Cardiac muscle cell (in vitro differentiated cells and primary cell): ENCODE measurements around the gene HOXC10. TPM values are rescaled to one million over a fixed set of nuclear protein-coding genes. Genes with fewer than 3 reads are reported as not detected.

ENCODE experiments used
- DNase-seq, 2 donors: peaks; one replicate each; pipeline versions ENCODE4 v3.0.0 to v3.0.0-alpha.2; 2010 to 2017; ENCODE audit warnings: low read depth in 1 of 2, low spot score in 1 of 2
- H3K27ac ChIP-seq: fragments of 200-600 bp; sonication (generic); 2 replicates; pipeline ENCODE4 v1.5.1; 2016
- H3K27me3 ChIP-seq: fragments of 200-600 bp; sonication (generic); 2 replicates; pipeline ENCODE4 v1.6.0; 2016; ENCODE audit warnings: control low read depth
- H3K36me3 ChIP-seq: fragments of 200-600 bp; sonication (generic); 2 replicates; pipeline ENCODE4 v1.5.1; 2016; ENCODE audit warnings: control low read depth
- H3K4me1 ChIP-seq: fragments of 200-600 bp; sonication (generic); 2 replicates; pipeline ENCODE4 v1.8.1; 2017; ENCODE audit warnings: low read depth, mild to moderate bottlenecking, mixed run types
- H3K4me3 ChIP-seq: fragments of 200-600 bp; sonication (generic); 2 replicates; pipeline ENCODE4 v1.5.1; 2016; ENCODE audit warnings: mild to moderate bottlenecking
- H3K9me3 ChIP-seq: fragments of 200-600 bp; sonication (generic); 2 replicates; pipeline ENCODE4 v1.5.1; 2017; ENCODE audit warnings: low read depth, mild to moderate bottlenecking, control low read depth
- polyA plus RNA-seq: library from polyadenylated mRNA; unstranded; fragments of >200 nt; fragmentation: Nextera tagmentation; extraction: Ambion mirVana; gene quantifications from 2 replicates; pipeline ENCODE4 v1.2.1, GENCODE V29; 2016
- total RNA-seq: library from RNA; depleted of rRNA; stranded (reverse); fragments of >200 nt; gene quantifications from 2 replicates; pipeline ENCODE4 v1.2.3, GENCODE V29; 2016
- TF ChIP-seq, protein P1 (sequence below): IDR thresholded peaks from 2 replicates; pipeline ENCODE4 v1.5.1; 2012; ENCODE audit warnings: low read depth, mild to moderate bottlenecking, low read length

The HOXC10 gene
- total RNA-seq: not detected in 2 replicates
- not detected in 2 replicates for polyA plus RNA-seq

DNA sequence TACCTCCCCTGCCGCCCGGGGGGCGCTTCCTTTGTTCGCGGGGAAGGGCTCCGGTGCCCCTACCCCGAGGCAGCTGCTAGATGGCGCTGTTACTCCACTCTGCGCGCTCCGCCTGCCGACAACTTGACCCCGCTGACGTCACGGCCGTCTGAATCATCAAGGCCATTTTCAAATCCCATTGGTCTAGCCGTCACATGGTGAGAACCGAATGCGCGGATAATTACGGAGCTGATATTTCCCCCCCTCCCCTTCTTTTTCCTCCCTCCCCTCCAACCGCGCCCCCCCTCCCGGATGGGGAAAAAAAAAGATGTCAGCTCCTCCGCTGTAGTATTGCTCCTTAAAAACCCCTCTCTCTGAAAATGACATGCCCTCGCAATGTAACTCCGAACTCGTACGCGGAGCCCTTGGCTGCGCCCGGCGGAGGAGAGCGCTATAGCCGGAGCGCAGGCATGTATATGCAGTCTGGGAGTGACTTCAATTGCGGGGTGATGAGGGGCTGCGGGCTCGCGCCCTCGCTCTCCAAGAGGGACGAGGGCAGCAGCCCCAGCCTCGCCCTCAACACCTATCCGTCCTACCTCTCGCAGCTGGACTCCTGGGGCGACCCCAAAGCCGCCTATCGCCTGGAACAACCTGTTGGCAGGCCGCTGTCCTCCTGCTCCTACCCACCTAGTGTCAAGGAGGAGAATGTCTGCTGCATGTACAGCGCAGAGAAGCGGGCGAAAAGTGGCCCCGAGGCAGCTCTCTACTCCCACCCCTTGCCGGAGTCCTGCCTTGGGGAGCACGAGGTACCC lies at the start of gene HOXC10:
HOXC10 (plus strand) TSS at position 246 of the 791 bp plus-strand sequence; CDS start at position 360, 114 bp downstream.
- no peaks in the 10 kb centered on the region for H3K9me3 ChIP-seq
- TF ChIP-seq, protein P1, sequence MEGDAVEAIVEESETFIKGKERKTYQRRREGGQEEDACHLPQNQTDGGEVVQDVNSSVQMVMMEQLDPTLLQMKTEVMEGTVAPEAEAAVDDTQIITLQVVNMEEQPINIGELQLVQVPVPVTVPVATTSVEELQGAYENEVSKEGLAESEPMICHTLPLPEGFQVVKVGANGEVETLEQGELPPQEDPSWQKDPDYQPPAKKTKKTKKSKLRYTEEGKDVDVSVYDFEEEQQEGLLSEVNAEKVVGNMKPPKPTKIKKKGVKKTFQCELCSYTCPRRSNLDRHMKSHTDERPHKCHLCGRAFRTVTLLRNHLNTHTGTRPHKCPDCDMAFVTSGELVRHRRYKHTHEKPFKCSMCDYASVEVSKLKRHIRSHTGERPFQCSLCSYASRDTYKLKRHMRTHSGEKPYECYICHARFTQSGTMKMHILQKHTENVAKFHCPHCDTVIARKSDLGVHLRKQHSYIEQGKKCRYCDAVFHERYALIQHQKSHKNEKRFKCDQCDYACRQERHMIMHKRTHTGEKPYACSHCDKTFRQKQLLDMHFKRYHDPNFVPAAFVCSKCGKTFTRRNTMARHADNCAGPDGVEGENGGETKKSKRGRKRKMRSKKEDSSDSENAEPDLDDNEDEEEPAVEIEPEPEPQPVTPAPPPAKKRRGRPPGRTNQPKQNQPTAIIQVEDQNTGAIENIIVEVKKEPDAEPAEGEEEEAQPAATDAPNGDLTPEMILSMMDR: peak; percentile 51
- peaks cover 100% of the 10 kb centered on the region for H3K27me3 ChIP-seq
- H3K36me3 ChIP-seq: no peaks in the 10 kb centered on the region
- H3K4me3 ChIP-seq: no peak within 1 kb of the TSS
- peak; percentile 80 to 88 for DNase-seq
- no peaks in the 10 kb centered on the region for H3K4me1 ChIP-seq
- no peak within 1 kb of the TSS for H3K27ac ChIP-seq

DNA sequence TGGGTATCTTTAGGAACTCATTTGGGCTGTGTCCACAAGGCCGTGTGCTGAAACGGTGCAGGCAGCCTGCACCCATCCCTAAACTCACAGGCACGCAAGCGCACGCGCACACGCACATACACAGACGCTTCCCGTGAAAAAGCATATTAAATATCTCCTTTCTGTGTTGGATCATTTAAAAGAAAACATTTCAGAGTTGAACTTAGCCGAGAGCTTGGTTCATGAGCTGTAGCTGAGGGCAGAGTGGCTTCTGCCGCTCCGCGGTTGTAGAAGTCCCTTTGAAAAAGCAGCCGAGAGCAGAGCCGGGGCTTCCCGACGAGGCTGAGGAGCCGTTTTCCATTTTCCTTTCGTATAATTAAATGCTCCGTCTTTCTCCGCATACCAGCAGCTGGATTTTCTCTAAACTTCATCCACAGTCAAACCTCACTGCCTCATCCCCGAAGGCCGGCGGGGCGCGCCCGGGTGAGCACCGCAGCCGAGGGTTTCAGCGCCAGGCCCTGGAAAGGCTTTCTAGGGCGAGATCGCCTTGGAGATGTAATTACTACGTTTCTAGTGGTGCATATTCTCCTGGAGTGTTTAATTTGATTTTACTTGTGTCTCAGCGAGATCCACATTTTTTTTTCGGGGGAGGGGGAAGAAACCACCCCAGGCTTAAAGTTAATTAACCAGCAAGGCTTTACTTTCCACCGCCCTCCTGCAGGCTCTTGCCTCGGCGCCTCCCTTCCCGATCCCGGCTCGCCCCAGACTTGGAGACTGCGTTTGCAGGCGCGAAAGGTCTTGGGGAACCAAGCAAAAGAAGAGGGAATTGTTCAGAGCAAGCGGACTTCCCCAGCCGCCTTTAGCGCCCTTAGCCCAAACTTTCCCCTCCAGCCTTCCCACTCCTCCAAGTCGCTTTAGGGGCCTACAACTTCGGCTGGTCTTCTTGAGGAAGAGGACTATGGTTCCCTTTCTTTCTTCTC lies 49.3 kb upstream of the HOXC10 start:
- Histone ChIP-seq H3K27ac (no peak overlapping the region), H3K27me3 (peaks cover 100% of the 10 kb centered on the region), H3K9me3 (no peaks in the 10 kb centered on the region), H3K36me3 (no peaks in the 10 kb centered on the region), H3K4me1 (no peaks in the 10 kb centered on the region), H3K4me3 (no peak overlapping the region)
- TF ChIP-seq, protein P1: no peak
- DNase-seq: no peak

DNA sequence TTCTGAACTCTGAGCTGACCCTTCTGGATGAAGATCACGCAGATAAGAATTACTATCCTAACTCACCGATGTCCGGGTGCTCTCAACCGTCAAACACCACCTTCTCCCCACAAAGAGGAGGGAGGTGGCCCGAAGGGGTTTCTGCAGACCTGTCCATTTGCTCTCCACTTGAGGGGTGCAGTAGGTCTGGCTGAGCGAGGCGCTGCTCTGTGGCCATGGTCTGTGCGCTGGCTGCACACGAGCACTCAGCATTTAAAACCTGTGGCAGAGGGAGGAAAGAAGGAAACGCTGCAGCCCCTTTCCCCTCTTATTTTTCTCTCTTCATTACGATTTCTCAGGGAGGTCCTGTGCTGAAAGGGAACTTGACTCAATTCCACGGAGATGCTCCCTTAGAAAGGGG lies 47.8 kb upstream of the HOXC10 start:
- Histone ChIP-seq H3K27me3 (peaks cover 100% of the 10 kb centered on the region), H3K27ac (no peak overlapping the region), H3K9me3 (no peaks in the 10 kb centered on the region), H3K4me3 (no peak overlapping the region), H3K36me3 (no peaks in the 10 kb centered on the region), H3K4me1 (no peaks in the 10 kb centered on the region)
- no peak for DNase-seq
- TF ChIP-seq, protein P1: no peak

DNA sequence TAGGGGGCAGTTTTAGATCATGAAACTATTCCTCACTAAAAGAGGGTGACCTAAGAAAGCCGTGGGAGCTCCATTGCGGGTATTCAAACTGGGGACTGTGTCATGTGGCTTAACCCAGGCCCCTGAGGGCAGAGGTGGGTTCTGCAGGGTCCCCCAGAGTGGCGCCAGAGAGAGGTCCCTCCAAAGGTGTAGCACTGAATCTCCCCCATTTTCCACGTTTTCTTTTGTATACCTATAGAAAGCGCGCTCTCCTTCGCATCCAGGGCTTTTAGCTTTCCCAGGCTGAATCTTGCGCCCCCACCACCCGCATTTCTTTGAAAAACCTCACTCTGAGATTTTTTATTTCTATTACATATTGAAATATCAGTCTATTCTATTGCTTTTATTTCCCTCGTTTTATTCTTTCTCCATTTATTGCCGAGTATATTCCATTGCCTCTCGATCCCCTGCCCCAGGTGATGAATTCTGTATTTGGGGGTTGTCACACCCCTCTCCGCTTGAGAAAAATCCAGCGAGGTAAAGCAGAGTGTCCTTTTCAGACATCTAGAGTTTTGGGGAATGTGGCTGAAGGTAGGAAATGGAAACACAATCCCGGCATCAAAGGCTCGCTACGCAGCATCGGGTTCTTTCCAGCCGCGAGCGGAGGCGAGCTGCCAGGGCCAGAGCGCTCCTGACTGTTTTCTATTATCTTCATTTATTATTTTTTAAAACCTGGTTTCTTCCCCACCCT lies 47.2 kb upstream of the HOXC10 start:
- TF ChIP-seq, protein P1: no peak

More for the DNA sequence above, 47.2 kb upstream of the HOXC10 start:
- no peak for DNase-seq
- no peaks in the 10 kb centered on the region for H3K36me3 ChIP-seq
- no peaks in the 10 kb centered on the region for H3K4me1 ChIP-seq
- H3K27me3 ChIP-seq: peaks cover 100% of the 10 kb centered on the region
- no peaks in the 10 kb centered on the region for H3K9me3 ChIP-seq
- no peak overlapping the region for H3K27ac ChIP-seq
- no peak overlapping the region for H3K4me3 ChIP-seq
